ENCODE results near the gene TOP2B.

The TOP2B gene

DNA sequence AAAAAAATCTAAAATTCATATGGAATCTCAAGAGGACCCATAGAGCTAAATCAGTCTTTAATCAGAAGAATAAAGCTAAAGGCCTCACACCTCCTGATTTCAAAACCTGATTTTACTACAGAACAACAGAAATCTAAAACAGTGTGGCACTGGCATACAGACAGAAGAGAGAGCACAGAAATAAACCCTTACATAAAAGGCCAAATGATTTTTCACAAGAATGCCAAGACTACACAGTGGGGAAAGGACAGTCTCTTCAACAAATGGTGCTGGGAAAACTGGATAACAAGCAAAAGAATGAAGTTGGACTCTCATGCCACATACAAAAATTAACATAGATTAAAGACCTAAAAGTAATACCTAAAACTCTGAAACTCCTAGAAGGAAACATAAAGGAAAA is 10.1 kb downstream of the TOP2B start:
- H3K36me3 ChIP-seq (ENCODE audit: control insufficient read depth in 2 of 2, insufficient read depth in 1 of 2, low read length in 2 of 2): no peaks in the 10 kb centered on the region
- H3K27ac ChIP-seq (ENCODE audit: extremely low read depth, low read depth, low read length): no peak overlapping the region
- H3K4me1 ChIP-seq (ENCODE audit: control insufficient read depth, insufficient read depth, low read length): peaks cover 6% of the 10 kb centered on the region
- H3K4me3 ChIP-seq (ENCODE audit: low read depth, low read length): no peak overlapping the region
- POLR2A ChIA-PET: no interaction called here
- H3K9me3 ChIP-seq (ENCODE audit: control insufficient read depth, insufficient read depth, low read depth, low read length): no peaks in the 10 kb centered on the region
- TF ChIP-seq ZNF660 (tag by site-specific recombination; IDR thresholded peaks at IDR 0.05): no peak
- TF ChIP-seq ZNF24 (tag by site-specific recombination; IDR thresholded peaks at IDR 0.05): no peak
- no peak for TF ChIP-seq ZNF791 (tag by site-specific recombination; IDR thresholded peaks at IDR 0.05)
- TF ChIP-seq, protein P1, sequence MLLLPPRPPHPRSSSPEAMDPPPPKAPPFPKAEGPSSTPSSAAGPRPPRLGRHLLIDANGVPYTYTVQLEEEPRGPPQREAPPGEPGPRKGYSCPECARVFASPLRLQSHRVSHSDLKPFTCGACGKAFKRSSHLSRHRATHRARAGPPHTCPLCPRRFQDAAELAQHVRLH (tag by site-specific recombination; IDR thresholded peaks at IDR 0.05): no peak
- no peak for TF ChIP-seq KLF7 (tag by site-specific recombination; IDR thresholded peaks at IDR 0.05; ENCODE audit: borderline replicate concordance)
- TF ChIP-seq SETDB1 (IDR thresholded peaks at IDR 0.05; ENCODE audit: insufficient read length, low read length): no peak
- no peak for TF ChIP-seq CTCF (tag by site-specific recombination; IDR thresholded peaks at IDR 0.05)
- TF ChIP-seq ZNF521 (tag by site-specific recombination; IDR thresholded peaks at IDR 0.05): no peak
- TF ChIP-seq ZNF211 (tag by site-specific recombination; IDR thresholded peaks at IDR 0.05; ENCODE audit: low read depth): no peak
- TF ChIP-seq ZNF48 (tag by site-specific recombination; IDR thresholded peaks at IDR 0.05): no peak
- no peak for TF ChIP-seq ZNF777 (tag by site-specific recombination; IDR thresholded peaks at IDR 0.05; ENCODE audit: borderline replicate concordance)
- TF ChIP-seq ZNF155 (tag by site-specific recombination; IDR thresholded peaks at IDR 0.05): no peak
- no peak for TF ChIP-seq ZNF221 (tag by site-specific recombination; IDR thresholded peaks at IDR 0.05; ENCODE audit: borderline replicate concordance)
- TF ChIP-seq ZNF677 (tag by site-specific recombination; IDR thresholded peaks at IDR 0.05): no peak
- no peak for TF ChIP-seq ZNF140 (tag by site-specific recombination; IDR thresholded peaks at IDR 0.05)
- TF ChIP-seq ZFP37 (tag by site-specific recombination; IDR thresholded peaks at IDR 0.05): no peak
- TF ChIP-seq AEBP2 (tag by site-specific recombination; IDR thresholded peaks at IDR 0.05; ENCODE audit: borderline replicate concordance): no peak
- no peak for TF ChIP-seq ZNF223 (tag by site-specific recombination; IDR thresholded peaks at IDR 0.05)
- no peak for TF ChIP-seq ZNF133 (tag by site-specific recombination; IDR thresholded peaks at IDR 0.05)
- CTCF ChIA-PET: interaction anchor here (0.7 kb wide), 1 partner anchor 60 kb away, joined by 3 read pairs; no protein-coding TSS in a partner anchor

DNA sequence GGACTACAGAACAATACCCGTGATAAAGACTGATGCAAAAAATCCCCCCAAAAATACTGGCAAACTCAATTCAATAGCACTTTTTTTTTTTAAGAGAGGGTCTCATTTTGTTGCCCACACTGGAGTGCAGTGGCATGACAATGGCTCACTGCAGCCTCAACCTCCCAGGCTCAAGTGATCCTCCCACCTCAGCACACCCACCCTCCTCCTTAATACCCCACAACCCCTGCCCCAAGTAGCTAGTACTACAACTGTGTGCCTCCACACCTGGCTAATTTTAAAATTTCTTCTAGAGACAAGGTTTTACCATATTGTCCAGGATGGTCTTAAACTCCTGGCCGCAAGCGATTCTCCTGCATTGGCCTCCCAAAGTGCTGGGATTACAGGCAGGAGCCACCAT is 11.4 kb downstream of the TOP2B start:
- ChIA-PET CTCF (no interaction called here), POLR2A (no interaction called here)
- Histone ChIP-seq H3K27ac (ENCODE audit: extremely low read depth, low read depth, low read length) (no peak overlapping the region), H3K9me3 (ENCODE audit: control insufficient read depth, insufficient read depth, low read depth, low read length) (no peaks in the 10 kb centered on the region), H3K4me1 (ENCODE audit: control insufficient read depth, insufficient read depth, low read length) (peaks cover 6% of the 10 kb centered on the region), H3K36me3 (ENCODE audit: control insufficient read depth in 2 of 2, insufficient read depth in 1 of 2, low read length in 2 of 2) (no peaks in the 10 kb centered on the region), H3K4me3 (ENCODE audit: low read depth, low read length) (no peak overlapping the region)
- TF ChIP-seq ZNF133 (tag by site-specific recombination; IDR thresholded peaks at IDR 0.05): no peak
- TF ChIP-seq ZNF248 (tag by site-specific recombination; IDR thresholded peaks at IDR 0.05): no peak

DNA sequence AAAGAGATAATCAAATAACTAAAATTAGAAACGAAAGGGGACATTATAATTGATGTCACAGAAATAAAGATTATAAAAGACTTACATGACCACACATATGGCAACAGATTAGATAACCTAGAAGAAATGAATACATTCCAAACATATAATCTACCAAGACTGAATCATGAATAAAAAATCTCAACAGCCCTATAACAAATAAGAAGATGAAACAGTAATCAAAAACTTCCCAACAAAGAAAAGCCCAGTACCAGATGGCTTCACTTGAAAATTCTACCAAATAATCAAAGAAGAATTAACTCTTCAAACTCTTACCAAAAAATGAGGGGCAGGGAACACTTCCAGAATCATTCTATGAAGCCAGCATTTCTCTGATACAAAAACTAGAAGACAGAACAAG is 11.8 kb downstream of the TOP2B start:
- CTCF ChIA-PET: no interaction called here
- POLR2A ChIA-PET: no interaction called here

More for the DNA sequence above, 11.8 kb downstream of the TOP2B start:
- Histone ChIP-seq H3K9me3 (ENCODE audit: control insufficient read depth, insufficient read depth, low read depth, low read length) (no peaks in the 10 kb centered on the region), H3K36me3 (ENCODE audit: control insufficient read depth in 2 of 2, insufficient read depth in 1 of 2, low read length in 2 of 2) (no peaks in the 10 kb centered on the region), H3K4me3 (ENCODE audit: low read depth, low read length) (no peak overlapping the region), H3K27ac (ENCODE audit: extremely low read depth, low read depth, low read length) (no peak overlapping the region), H3K4me1 (ENCODE audit: control insufficient read depth, insufficient read depth, low read length) (peaks cover 6% of the 10 kb centered on the region)
- TF ChIP-seq BCL11B (tag by site-specific recombination; IDR thresholded peaks at IDR 0.05; ENCODE audit: low read depth) (no peak), AEBP2 (tag by site-specific recombination; IDR thresholded peaks at IDR 0.05; ENCODE audit: borderline replicate concordance) (no peak), MZF1 (tag by site-specific recombination; IDR thresholded peaks at IDR 0.05; ENCODE audit: borderline replicate concordance) (no peak)
- TF ChIP-seq, protein P2, sequence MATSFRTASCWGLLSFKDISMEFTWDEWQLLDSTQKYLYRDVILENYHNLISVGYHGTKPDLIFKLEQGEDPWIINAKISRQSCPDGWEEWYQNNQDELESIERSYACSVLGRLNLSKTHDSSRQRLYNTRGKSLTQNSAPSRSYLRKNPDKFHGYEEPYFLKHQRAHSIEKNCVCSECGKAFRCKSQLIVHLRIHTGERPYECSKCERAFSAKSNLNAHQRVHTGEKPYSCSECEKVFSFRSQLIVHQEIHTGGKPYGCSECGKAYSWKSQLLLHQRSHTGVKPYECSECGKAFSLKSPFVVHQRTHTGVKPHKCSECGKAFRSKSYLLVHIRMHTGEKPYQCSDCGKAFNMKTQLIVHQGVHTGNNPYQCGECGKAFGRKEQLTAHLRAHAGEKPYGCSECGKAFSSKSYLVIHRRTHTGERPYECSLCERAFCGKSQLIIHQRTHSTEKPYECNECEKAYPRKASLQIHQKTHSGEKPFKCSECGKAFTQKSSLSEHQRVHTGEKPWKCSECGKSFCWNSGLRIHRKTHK (tag by site-specific recombination; IDR thresholded peaks at IDR 0.05): no peak
- TF ChIP-seq, protein P3, sequence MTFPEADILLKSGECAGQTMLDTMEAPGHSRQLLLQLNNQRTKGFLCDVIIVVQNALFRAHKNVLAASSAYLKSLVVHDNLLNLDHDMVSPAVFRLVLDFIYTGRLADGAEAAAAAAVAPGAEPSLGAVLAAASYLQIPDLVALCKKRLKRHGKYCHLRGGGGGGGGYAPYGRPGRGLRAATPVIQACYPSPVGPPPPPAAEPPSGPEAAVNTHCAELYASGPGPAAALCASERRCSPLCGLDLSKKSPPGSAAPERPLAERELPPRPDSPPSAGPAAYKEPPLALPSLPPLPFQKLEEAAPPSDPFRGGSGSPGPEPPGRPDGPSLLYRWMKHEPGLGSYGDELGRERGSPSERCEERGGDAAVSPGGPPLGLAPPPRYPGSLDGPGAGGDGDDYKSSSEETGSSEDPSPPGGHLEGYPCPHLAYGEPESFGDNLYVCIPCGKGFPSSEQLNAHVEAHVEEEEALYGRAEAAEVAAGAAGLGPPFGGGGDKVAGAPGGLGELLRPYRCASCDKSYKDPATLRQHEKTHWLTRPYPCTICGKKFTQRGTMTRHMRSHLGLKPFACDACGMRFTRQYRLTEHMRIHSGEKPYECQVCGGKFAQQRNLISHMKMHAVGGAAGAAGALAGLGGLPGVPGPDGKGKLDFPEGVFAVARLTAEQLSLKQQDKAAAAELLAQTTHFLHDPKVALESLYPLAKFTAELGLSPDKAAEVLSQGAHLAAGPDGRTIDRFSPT (tag by site-specific recombination; IDR thresholded peaks at IDR 0.05): no peak

Measured in HEK293 (cell line).